Sciatic nerve (tissue), 2 donors: ENCODE results near the gene IQSEC3. TPM values are rescaled to one million over a fixed set of nuclear protein-coding genes. Genes with fewer than 3 reads are reported as not detected.

Experiments used
- ATAC-seq: fragments of 200-7000 bp; cut with Tn5 transposase; one replicate; pipeline ENCODE4 v1.9.1; 2020; ENCODE audit warnings: mild to moderate bottlenecking, moderate library complexity
- DNase-seq: peaks from one replicate; pipeline ENCODE4 v3.0.0-alpha.2; 2020; ENCODE audit warnings: low spot score
- intact Hi-C: fragments of 100-400 bp; cut with DNase I; formaldehyde crosslinking; loops from one replicate; pipeline ENCODE4 v1.14.2; 2022
- total RNA-seq: library from RNA; stranded (reverse); fragmentation: NEBNext Ultra II Directional; extraction: Animal tissue kit (Norgen Biotek cat#: 25700); gene quantifications from one replicate; pipeline ENCODE4 v1.2.1, GENCODE V29; 2021
- donor health status: DM: no; HTN: no; CAD: no.
- donor health status: DM: no; HTN: no; CAD: no.

IQSEC3 gene
- total RNA-seq, 1 donor from 2014 or later: 6.8 TPM

- intact Hi-C loops: no loop called here
- no peak for ATAC-seq
- DNase-seq: no peak
Measured at GRCh38 chr12:102879-103168, 36.3 kb downstream of the IQSEC3 start.

GRCh38 chr12:103169-103981, 36.8 kb downstream of the IQSEC3 start:
- ATAC-seq (no peak), DNase-seq (peak; percentile 51)
- intact Hi-C loops: no loop called here

- DNase-seq (peak; percentile 70), ATAC-seq (peak; percentile 81)
- intact Hi-C loops: no loop called here
Measured at GRCh38 chr12:104551-105081, 38.0 kb downstream of the IQSEC3 start.

- intact Hi-C loops: no loop called here
- ATAC-seq (no peak), DNase-seq (peak; percentile 46)
Measured at GRCh38 chr12:105696-106095, 39.1 kb downstream of the IQSEC3 start.

DNA sequence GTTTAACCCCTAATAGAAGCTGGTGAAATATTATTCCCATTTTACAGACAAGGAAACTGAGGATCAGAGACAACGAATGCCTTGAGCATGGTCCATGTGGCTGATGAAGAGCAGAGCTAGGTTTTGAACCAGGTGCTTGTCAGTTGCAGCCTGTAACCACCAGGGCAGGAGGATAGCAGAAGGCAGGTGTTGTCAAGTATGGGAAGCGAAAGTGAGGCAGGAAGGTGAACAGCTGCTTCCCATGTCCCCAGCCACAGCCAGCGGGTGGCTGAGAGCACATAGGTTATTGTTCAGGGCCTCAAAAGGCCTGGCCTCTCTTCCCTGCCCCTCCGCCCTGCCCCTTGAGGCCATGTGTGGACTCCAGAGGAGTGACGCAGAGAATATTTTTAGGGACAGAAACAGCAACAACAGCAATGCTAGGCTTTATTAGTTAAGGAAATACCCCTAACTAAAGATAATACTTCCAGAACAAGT, 39.6 kb downstream of the IQSEC3 start:
- ATAC-seq: peak; percentile 47
- intact Hi-C loops: no loop called here

DNA sequence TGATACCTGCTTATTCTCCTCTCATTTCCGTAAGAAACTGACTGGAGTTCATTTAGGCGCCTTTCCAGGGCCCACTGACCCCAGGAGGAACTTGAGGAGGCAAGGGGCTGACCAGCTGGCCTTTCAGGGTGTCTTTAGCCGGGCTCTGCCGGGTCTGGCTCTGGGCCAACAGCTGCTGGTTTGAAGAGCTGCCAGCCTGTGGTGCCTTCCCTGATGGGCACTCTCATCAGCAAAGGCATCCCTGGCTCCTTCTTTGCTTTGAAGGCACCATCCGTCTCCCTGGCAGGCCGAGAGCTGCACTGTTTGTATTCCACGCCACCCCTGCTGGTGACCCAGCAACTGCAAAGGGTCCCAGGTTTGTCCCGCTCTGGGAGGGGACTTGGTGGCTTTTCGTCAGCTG, 42.0 kb downstream of the IQSEC3 start:
- peak; percentile 38 for ATAC-seq
- DNase-seq: peak; percentile 70
- intact Hi-C loops: no loop called here

More for the DNA sequence above, 39.6 kb downstream of the IQSEC3 start:
- peak; percentile 49 for DNase-seq

GRCh38 chr12:109446-109845, 42.9 kb downstream of the IQSEC3 start:
- DNase-seq: peak; percentile 2
- ATAC-seq: no peak
- intact Hi-C loops: no loop called here

GRCh38 chr12:109872-110271, 43.3 kb downstream of the IQSEC3 start:
- intact Hi-C loops: no loop called here
- no peak for ATAC-seq
- DNase-seq: peak; percentile 12

GRCh38 chr12:111699-112493, 45.3 kb downstream of the IQSEC3 start:
- intact Hi-C loops: no loop called here
- peak; percentile 26 for DNase-seq
- ATAC-seq: no peak

GRCh38 chr12:113347-113746, 46.8 kb downstream of the IQSEC3 start:
- ATAC-seq (no peak), DNase-seq (peak; percentile 6)
- intact Hi-C loops: no loop called here

DNA sequence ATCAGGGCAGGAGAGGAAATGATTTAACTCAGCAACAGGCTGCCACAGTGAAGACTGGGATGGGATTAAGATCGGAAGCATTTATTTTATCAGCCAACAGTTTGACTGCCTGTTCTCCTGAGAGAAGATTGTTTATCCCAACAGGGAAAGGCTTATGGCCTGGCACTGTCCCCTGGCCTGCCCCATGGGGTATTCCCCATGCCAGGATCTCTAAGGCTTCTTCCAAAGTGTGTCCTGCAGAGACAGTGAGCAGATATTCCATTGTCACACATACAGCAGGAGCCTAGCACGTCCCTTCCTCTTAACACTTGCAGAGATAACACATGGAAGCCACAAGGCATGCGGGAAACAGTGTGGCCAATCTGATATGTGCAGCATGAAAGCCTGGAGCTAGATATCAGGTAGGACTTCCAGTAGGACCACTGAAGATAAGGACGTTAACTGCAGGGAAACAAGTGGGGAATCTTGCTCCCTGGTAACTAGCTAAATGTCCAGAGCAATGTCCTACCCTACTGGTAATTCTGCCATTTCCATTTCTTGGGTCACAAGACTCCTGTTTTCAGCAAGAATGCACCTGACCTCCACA, 48.2 kb downstream of the IQSEC3 start:
- intact Hi-C loops: no loop called here
- DNase-seq (no peak), ATAC-seq (no peak)

DNA sequence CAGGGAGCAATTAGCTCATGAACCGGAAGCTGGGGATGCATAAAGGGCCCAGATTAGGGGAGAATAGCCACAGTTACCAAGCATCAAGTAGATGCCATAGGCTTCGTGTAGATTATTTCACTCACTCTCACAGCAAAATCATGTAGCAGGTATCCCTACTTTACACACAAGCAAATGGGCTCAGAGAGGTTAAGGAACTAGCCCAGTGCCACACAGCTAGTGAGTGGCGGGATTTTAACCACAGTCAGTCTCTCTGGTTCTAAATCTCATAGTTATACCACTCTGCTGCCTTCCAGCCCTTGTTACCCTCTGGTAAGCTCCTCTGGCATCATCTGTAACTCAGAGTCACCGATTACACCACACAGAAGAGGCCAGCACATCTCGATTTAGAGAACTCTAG, 49.0 kb downstream of the IQSEC3 start:
- ATAC-seq (no peak), DNase-seq (no peak)
- intact Hi-C loops: no loop called here

DNA sequence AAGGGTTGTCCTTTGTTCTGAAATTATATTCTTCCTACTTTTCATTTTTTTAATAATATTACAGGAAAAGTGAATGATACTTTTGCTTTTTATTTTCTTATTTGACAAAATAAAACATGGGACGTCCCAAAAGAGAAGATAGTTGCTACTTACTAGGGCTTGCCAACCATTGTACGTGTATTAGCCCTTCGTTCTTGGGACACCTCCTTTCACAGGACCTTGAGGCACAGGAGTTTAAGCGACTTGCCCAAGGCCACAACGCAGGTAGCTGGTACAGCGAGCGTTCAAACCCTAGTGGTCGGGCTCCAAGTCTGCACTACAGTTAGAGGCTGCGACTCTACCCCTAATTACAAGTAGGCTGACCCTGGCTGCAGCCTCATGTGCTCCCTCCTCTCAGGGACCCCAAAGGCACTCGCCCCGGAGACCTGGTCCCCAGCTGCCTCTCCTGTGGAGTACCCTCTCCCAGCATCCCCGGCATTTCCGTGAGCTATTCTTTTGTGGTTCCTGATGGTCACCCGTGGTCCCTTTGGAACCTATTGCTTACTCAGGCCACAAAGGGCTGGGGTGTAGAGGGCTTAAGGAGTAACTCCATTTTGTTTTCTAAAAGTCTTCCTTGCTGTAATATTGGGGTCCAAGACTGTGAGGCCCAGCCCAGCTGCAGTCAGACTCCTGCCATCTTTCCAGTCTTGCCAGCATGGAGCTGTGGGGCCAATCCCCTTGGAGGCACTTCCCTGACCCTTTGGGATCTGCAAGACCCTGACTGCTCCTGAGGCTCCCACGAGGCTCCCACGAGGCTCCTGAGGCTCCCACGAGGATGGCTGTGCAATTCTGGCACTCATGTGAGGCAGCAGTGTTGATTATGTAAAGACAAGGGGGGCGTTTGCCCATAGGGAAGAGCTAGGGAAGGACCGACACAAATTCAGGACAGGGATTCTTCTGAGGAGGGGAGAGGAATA, 49.7 kb downstream of the IQSEC3 start:
- intact Hi-C loops: no loop called here
- ATAC-seq: no peak
- DNase-seq: no peak

GRCh38 chr12:117311-117710, 50.7 kb downstream of the IQSEC3 start:
- no peak for DNase-seq
- intact Hi-C loops: no loop called here
- ATAC-seq: no peak

GRCh38 chr12:117816-118345, 51.3 kb downstream of the IQSEC3 start:
- ATAC-seq (no peak), DNase-seq (no peak)
- intact Hi-C loops: no loop called here

- DNase-seq (no peak), ATAC-seq (no peak)
- intact Hi-C loops: no loop called here
Measured at GRCh38 chr12:118591-118990, 52.0 kb downstream of the IQSEC3 start.

GRCh38 chr12:120951-121350, 54.4 kb downstream of the IQSEC3 start:
- DNase-seq (no peak), ATAC-seq (no peak)
- intact Hi-C loops: no loop called here

GRCh38 chr12:121647-122046, 55.1 kb downstream of the IQSEC3 start:
- intact Hi-C loops: no loop called here
- no peak for DNase-seq

More at GRCh38 chr12:121647-122046, 55.1 kb downstream of the IQSEC3 start:
- ATAC-seq: no peak
